GM19240 (cell line): ENCODE measurements around the gene EDEM3.
"Not testable (repeated sequence)": the region's sequence is repeated elsewhere in the genome, so short reads cannot be mapped to it uniquely, and the experiment has no call there.

Source experiments
- DNase-seq: peaks from one replicate; pipeline ENCODE4 v3.0.0; 2011; ENCODE audit warnings: low spot score; ENCODE audit not compliant: insufficient read length

EDEM3 gene

GRCh38 chr1:184754476-184755225 is at the start of gene EDEM3:
Gene EDEM3 (minus strand): TSS chr1:184754858. CDS start chr1:184754646, 212 bp downstream.
- peak; percentile 76 for DNase-seq

GRCh38 chr1:184804220-184804619 is 49.6 kb upstream of the EDEM3 start:
- DNase-seq = no peak

- no peak for DNase-seq
These were observed 48.5 kb upstream of the EDEM3 start for GRCh38 chr1:184803180-184803492.

GRCh38 chr1:184802354-184803179 is 47.9 kb upstream of the EDEM3 start:
- no peak for DNase-seq

- DNase-seq = no peak
These were observed 46.8 kb upstream of the EDEM3 start for GRCh38 chr1:184801503-184801902.

- no peak for DNase-seq
These were observed 46.2 kb upstream of the EDEM3 start for GRCh38 chr1:184800876-184801275.

- no peak for DNase-seq
These were observed 39.3 kb upstream of the EDEM3 start for GRCh38 chr1:184793967-184794366.

GRCh38 chr1:184792450-184792969 is 37.9 kb upstream of the EDEM3 start:
- no peak for DNase-seq

- DNase-seq = no peak
These were observed 36.9 kb upstream of the EDEM3 start for GRCh38 chr1:184791550-184791900.

- no peak for DNase-seq
These were observed 36.2 kb upstream of the EDEM3 start for GRCh38 chr1:184790642-184791549.

GRCh38 chr1:184789884-184790283 is 35.2 kb upstream of the EDEM3 start:
- DNase-seq = no peak

- no peak for DNase-seq
These were observed 34.3 kb upstream of the EDEM3 start for GRCh38 chr1:184788970-184789369.

GRCh38 chr1:184785529-184785928 is 30.9 kb upstream of the EDEM3 start:
- no peak for DNase-seq

- not testable (repeated sequence) for DNase-seq
These were observed 29.1 kb upstream of the EDEM3 start for GRCh38 chr1:184783723-184784122.

- DNase-seq = no peak
These were observed 27.3 kb upstream of the EDEM3 start for GRCh38 chr1:184781941-184782340.

GRCh38 chr1:184775885-184776284 is 21.2 kb upstream of the EDEM3 start:
- DNase-seq = no peak

- DNase-seq = no peak
These were observed 20.7 kb upstream of the EDEM3 start for GRCh38 chr1:184775329-184775728.

GRCh38 chr1:184773762-184774320 is 19.2 kb upstream of the EDEM3 start:
- no peak for DNase-seq

GRCh38 chr1:184771190-184771691 is 16.6 kb upstream of the EDEM3 start:
- DNase-seq = no peak

- DNase-seq = no peak
These were observed 15.7 kb upstream of the EDEM3 start for GRCh38 chr1:184770181-184770979.
